D721Med (cell line): Measurements from ENCODE around the gene HDAC7.

Source experiments
- DNase-seq: peaks from one replicate; pipeline ENCODE4 v3.0.0; 2011; ENCODE audit warnings: low spot score; ENCODE audit not compliant: insufficient read length
- FAIRE-seq: peaks from 2 replicates; lab custom pipeline; 2011; peaks lifted over from hg19 to GRCh38; lab: Jason Lieb, UNC
- CTCF ChIP-seq: IDR thresholded peaks from 2 replicates; pipeline ENCODE4 v1.5.1; 2012; ENCODE audit warnings: mild to moderate bottlenecking, control low read depth; ENCODE audit not compliant: insufficient read depth; ENCODE audit errors: missing control alignments

HDAC7 gene

GRCh38 chr12:47739979-47740378 is 79.7 kb downstream of the HDAC7 start:
- no peak for TF ChIP-seq CTCF
- FAIRE-seq (no peak), DNase-seq (no peak)

DNA sequence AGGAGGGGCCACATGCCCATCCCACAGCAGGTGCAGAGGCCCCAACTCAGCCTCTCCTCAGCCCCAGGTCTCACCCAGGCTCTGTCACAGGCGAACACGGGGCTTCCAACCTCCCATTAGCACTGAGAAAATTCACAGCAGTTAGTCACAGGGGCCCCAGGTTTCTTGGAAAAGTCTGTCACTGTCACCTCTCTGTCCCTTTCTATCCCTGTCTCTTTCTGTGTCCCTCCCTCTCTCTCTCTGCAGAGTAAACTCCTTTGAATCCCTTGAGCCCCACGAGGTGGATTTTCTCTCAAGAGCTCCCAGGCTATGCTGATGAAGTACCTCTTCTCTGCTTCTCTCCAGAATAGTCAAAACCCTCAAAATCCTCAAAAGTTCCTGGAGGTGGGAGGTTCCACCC is 80.4 kb downstream of the HDAC7 start:
- DNase-seq (no peak), FAIRE-seq (no peak)
- no peak for TF ChIP-seq CTCF

GRCh38 chr12:47737936-47738594 is 81.6 kb downstream of the HDAC7 start:
- no peak for DNase-seq
- FAIRE-seq: no peak

GRCh38 chr12:47736877-47737676 is 82.6 kb downstream of the HDAC7 start:
- no peak for FAIRE-seq
- no peak for TF ChIP-seq CTCF
- DNase-seq: no peak

More at GRCh38 chr12:47737936-47738594, 81.6 kb downstream of the HDAC7 start:
- no peak for TF ChIP-seq CTCF

GRCh38 chr12:47736216-47736615 is 83.5 kb downstream of the HDAC7 start:
- DNase-seq: no peak
- no peak for TF ChIP-seq CTCF
- FAIRE-seq: no peak

DNA sequence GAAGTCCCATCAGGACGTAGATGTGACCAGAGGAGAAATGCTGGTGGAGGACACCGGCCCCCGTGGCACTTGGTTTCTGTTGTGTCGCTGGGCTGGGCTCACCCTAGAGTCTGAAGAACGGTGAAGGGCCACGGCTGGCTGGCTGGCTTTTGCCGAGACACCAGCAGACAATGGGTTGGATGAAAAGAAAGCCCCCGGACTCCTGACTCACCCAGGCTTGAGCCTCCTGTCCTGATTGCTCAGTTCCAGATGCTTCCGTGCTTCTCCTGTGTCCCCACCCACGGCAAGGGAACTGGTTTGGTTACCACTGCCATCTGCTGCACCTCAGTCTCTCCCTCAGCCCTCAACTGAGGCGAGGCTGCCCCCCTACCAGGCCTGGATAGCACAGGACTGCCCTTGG is 84.1 kb downstream of the HDAC7 start:
- FAIRE-seq (no peak), DNase-seq (no peak)

More for the DNA sequence above, 84.1 kb downstream of the HDAC7 start:
- no peak for TF ChIP-seq CTCF
